ENCODE measurements around the gene HCFC2.

The HCFC2 gene

DNA sequence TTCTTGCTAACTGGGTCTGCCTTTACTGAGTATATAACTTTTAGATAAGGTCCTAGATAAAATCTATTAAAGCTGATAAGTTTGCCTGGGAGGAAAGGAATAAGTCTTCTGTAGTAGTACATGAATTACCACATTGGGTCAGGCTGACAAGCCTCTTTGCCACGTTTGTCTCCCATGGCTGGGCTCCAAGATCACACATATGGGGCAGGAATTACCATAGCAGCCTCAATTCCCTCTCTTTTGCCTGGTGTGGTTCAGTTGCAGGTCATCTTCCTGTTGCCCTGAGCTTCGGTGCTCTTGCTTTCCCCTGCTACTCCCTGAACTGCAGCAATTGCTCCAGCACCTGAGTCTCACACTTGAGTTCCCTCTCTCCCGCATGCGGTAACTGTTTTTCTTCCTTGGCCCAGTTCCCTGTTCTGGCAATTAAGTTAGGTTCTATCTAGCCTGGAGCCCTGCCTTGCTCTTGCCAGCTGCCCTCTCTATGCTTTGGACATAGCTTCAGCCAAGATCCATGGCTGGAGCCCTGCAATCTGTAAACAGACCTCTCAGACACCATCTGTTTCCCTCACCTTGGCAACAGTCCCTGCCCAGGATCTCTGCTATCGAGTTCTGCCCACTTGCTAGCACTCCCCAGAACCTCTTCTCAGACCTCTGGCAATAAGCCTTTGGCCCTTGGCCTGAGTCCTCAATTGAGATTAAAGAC is 8.5 kb upstream of the HCFC2 start:
- TF ChIP-seq, protein P1, sequence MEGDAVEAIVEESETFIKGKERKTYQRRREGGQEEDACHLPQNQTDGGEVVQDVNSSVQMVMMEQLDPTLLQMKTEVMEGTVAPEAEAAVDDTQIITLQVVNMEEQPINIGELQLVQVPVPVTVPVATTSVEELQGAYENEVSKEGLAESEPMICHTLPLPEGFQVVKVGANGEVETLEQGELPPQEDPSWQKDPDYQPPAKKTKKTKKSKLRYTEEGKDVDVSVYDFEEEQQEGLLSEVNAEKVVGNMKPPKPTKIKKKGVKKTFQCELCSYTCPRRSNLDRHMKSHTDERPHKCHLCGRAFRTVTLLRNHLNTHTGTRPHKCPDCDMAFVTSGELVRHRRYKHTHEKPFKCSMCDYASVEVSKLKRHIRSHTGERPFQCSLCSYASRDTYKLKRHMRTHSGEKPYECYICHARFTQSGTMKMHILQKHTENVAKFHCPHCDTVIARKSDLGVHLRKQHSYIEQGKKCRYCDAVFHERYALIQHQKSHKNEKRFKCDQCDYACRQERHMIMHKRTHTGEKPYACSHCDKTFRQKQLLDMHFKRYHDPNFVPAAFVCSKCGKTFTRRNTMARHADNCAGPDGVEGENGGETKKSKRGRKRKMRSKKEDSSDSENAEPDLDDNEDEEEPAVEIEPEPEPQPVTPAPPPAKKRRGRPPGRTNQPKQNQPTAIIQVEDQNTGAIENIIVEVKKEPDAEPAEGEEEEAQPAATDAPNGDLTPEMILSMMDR (IDR thresholded peaks at IDR 0.05; ENCODE audit: low read depth, low read length) = no peak
- Histone ChIP-seq H3K4me1 (peaks cover 11% of the 10 kb centered on the region), H3K9me3 (no peaks in the 10 kb centered on the region), H3K27me3 (no peaks in the 10 kb centered on the region), H3K4me3 (ENCODE audit: low read depth, low read length) (0 out of 2 replicates have a peak overlapping the region, but pooled peaks have one; percentile 12), H3K36me3 (no peaks in the 10 kb centered on the region)
- peak; percentile 91 for DNase-seq

DNA sequence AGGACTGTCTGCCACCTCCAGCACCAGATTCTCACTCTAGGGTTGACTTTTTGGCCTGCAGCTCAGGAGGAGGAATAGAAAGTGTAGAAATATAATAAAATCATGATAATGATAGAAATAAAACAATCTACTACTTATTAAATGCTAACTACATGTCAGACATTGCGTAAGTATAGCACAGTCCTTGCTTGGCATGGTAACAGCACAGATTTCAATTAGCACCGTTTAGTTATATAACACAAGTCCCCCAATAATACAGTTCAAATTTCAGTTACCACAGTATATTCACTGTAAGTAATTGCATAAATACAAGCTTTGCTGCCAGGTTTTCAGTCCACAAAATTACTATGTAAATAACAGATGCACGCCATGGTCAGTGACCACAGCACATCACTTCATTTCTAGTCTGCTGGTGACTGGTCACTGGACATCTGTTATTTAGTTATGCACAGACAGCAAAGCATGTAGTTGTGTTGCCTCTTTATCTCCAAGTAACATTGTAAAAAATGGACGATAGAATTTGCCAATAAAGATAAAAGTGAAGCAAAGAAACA is 7.8 kb upstream of the HCFC2 start:
- H3K9me3 ChIP-seq = no peaks in the 10 kb centered on the region
- H3K4me3 ChIP-seq (ENCODE audit: low read depth, low read length) = no peak overlapping the region
- H3K4me1 ChIP-seq = peaks cover 11% of the 10 kb centered on the region
- H3K36me3 ChIP-seq = no peaks in the 10 kb centered on the region
- DNase-seq = no peak
- TF ChIP-seq, protein P1 (IDR thresholded peaks at IDR 0.05; ENCODE audit: low read depth, low read length) = no peak
- H3K27me3 ChIP-seq = no peaks in the 10 kb centered on the region

DNA sequence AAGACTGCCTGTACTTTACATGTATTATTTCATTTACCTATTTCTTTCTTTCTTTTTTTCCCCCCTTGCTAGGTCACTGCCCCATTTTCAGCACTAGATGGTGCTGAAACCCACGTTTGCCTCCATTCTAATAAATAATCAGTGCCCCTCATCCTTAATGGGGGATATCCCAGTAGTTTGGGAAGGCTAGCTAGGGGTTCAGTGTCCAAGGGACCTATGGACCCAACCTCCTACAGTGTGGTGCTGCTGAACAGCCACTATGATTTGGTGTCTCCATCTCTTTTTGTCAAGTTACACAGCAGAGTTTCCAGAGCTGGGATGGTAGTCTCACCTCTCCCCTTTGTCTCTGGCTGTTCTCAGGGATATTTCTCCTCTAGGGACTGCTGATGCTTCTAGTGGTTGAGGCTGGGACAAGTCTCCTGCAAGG is 6.5 kb upstream of the HCFC2 start:
- TF ChIP-seq, protein P1 (IDR thresholded peaks at IDR 0.05; ENCODE audit: low read depth, low read length) = peak; percentile 81
- Histone ChIP-seq H3K36me3 (no peaks in the 10 kb centered on the region), H3K27me3 (no peaks in the 10 kb centered on the region), H3K4me3 (ENCODE audit: low read depth, low read length) (no peak overlapping the region), H3K4me1 (peaks cover 11% of the 10 kb centered on the region), H3K9me3 (no peaks in the 10 kb centered on the region)
- peak; percentile 22 for DNase-seq

DNA sequence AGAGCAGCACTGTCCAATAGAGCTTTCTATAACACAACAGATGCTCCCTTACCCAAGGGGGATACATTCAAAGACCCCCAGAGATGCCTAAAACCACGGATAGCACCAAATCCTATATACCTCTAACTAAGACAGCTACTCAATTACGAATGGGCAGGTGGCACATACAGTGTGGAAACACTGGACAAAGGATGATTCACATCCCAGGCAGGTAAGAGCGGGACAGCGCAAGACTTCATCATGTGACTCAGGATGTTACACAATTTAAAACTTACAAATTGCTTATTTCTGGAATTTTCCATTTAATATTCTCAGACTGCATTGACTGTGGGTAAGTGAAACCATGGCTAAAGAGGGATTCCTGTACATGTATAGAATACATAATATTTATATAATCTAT is 5.5 kb upstream of the HCFC2 start:
- peaks cover 11% of the 10 kb centered on the region for H3K4me1 ChIP-seq
- no peaks in the 10 kb centered on the region for H3K36me3 ChIP-seq
- no peaks in the 10 kb centered on the region for H3K9me3 ChIP-seq
- no peak overlapping the region for H3K4me3 ChIP-seq (ENCODE audit: low read depth, low read length)
- H3K27me3 ChIP-seq = no peaks in the 10 kb centered on the region
- TF ChIP-seq, protein P1 (IDR thresholded peaks at IDR 0.05; ENCODE audit: low read depth, low read length) = no peak
- DNase-seq = no peak

DNA sequence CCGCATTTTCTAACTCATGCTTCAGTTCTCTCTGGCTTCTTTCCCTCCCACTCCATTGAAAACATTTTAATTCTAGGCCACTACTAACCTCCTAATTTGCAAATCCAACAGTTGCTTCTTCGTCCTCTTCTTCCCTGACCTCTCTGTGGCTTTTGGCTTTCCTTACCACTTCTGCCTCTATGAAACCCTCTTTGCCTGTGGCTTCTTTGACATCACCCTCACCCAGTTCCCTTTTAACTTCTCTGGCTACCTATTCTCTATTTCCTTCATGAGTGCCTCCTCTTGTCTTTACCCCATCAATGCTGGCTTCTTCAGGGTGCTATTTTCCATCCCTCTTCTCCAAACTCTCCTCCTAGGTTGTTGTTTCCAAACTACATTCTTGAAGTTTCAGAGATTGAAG is 4.4 kb upstream of the HCFC2 start:
- H3K9me3 ChIP-seq = no peaks in the 10 kb centered on the region
- no peaks in the 10 kb centered on the region for H3K36me3 ChIP-seq
- H3K4me3 ChIP-seq (ENCODE audit: low read depth, low read length) = no peak overlapping the region
- TF ChIP-seq, protein P1 (IDR thresholded peaks at IDR 0.05; ENCODE audit: low read depth, low read length) = no peak
- H3K4me1 ChIP-seq = peaks cover 8% of the 10 kb centered on the region
- no peak for DNase-seq
- no peaks in the 10 kb centered on the region for H3K27me3 ChIP-seq

DNA sequence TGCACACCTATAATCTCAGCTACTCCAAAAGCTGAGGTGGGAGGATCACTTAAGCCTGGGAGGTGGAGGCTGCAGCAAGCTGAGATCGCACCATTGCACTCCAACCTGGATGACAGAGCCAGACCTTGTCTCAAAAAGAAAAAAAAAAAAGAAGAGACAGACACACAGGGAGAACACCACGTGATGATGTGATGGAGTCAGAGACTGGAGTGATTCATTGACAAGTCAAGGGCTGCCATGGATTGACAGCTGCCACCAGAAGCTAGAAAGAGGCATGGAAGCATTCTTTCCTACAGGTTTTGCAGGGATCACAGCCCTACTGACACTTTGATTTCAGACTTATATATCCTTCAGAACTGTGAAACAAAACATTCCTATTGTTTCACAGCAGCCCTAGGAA is 3.5 kb upstream of the HCFC2 start:
- Histone ChIP-seq H3K27me3 (no peaks in the 10 kb centered on the region), H3K9me3 (no peaks in the 10 kb centered on the region), H3K4me3 (ENCODE audit: low read depth, low read length) (no peak overlapping the region), H3K36me3 (no peaks in the 10 kb centered on the region), H3K4me1 (no peaks in the 10 kb centered on the region; the same call in 1 of the 2 replicates)
- DNase-seq = no peak
- TF ChIP-seq, protein P1 (IDR thresholded peaks at IDR 0.05; ENCODE audit: low read depth, low read length) = no peak
